HEK293 (cell line): Measurements from ENCODE around the gene TRDMT1.
A peak's percentile ranks its signal among the peaks of the same experiment; 100 is the strongest.

Experiments used
- KLF1 ChIP-seq: fragments of 450-650 bp; formaldehyde crosslinking; IDR thresholded peaks from 2 replicates; pipeline ENCODE4 v1.5.1; 2016; ENCODE audit warnings: missing biosample characterization, missing genetic modification characterization
- OVOL3 ChIP-seq: fragments of 450-650 bp; formaldehyde crosslinking; IDR thresholded peaks from 2 replicates; pipeline ENCODE4 v1.5.1; 2016; ENCODE audit warnings: missing biosample characterization, missing genetic modification characterization
- SCRT2 ChIP-seq: fragments of 450-650 bp; formaldehyde crosslinking; IDR thresholded peaks from 2 replicates; pipeline ENCODE4 v1.5.1; 2016; ENCODE audit warnings: missing biosample characterization, missing genetic modification characterization
- SETDB1 ChIP-seq: IDR thresholded peaks from one replicate; pipeline ENCODE4 v1.6.1; 2017; ENCODE audit warnings: mild to moderate bottlenecking, low read length, moderate library complexity, mixed read lengths; ENCODE audit not compliant: insufficient read length
- SP2 ChIP-seq: fragments of 450-650 bp; formaldehyde crosslinking; IDR thresholded peaks from 2 replicates; pipeline ENCODE4 v1.5.1; 2016; ENCODE audit warnings: missing biosample characterization, missing genetic modification characterization
- SP3 ChIP-seq: fragments of 450-650 bp; formaldehyde crosslinking; IDR thresholded peaks from 2 replicates; pipeline ENCODE4 v1.5.1; 2016; ENCODE audit warnings: missing biosample characterization, missing genetic modification characterization
- SP7 ChIP-seq: fragments of 450-650 bp; formaldehyde crosslinking; IDR thresholded peaks from 2 replicates; pipeline ENCODE4 v1.5.1; 2016; ENCODE audit warnings: missing biosample characterization, missing genetic modification characterization
- ZBTB17 ChIP-seq: fragments of 450-650 bp; formaldehyde crosslinking; IDR thresholded peaks from 2 replicates; pipeline ENCODE4 v1.5.1; 2016; ENCODE audit warnings: missing biosample characterization, missing genetic modification characterization
- ZBTB20 ChIP-seq: fragments of 450-650 bp; formaldehyde crosslinking; IDR thresholded peaks from 2 replicates; pipeline ENCODE4 v1.5.1; 2016; ENCODE audit warnings: missing biosample characterization, missing genetic modification characterization
- ZBTB21 ChIP-seq: fragments of 450-650 bp; formaldehyde crosslinking; IDR thresholded peaks from 2 replicates; pipeline ENCODE4 v1.5.1; 2017; ENCODE audit warnings: missing biosample characterization, missing genetic modification characterization
- ZEB2 ChIP-seq: fragments of 450-650 bp; formaldehyde crosslinking; IDR thresholded peaks from 2 replicates; pipeline ENCODE4 v1.5.1; 2016; ENCODE audit warnings: missing biosample characterization, missing genetic modification characterization
- ZNF132 ChIP-seq: fragments of 450-650 bp; formaldehyde crosslinking; IDR thresholded peaks from 2 replicates; pipeline ENCODE4 v1.5.1; 2017; ENCODE audit warnings: missing biosample characterization, missing genetic modification characterization, borderline replicate concordance
- ZNF155 ChIP-seq: fragments of 450-650 bp; formaldehyde crosslinking; IDR thresholded peaks from 2 replicates; pipeline ENCODE4 v1.5.1; 2016; ENCODE audit warnings: missing biosample characterization, missing genetic modification characterization
- ZNF157 ChIP-seq: fragments of 450-650 bp; formaldehyde crosslinking; IDR thresholded peaks from 2 replicates; pipeline ENCODE4 v1.5.1; 2016; ENCODE audit warnings: missing biosample characterization, missing genetic modification characterization
- ZNF16 ChIP-seq: fragments of 450-650 bp; formaldehyde crosslinking; IDR thresholded peaks from 2 replicates; pipeline ENCODE4 v1.5.1; 2016; ENCODE audit warnings: low read depth, missing biosample characterization, missing genetic modification characterization
- ZNF169 ChIP-seq: fragments of 450-650 bp; formaldehyde crosslinking; IDR thresholded peaks from 2 replicates; pipeline ENCODE4 v1.5.1; 2016; ENCODE audit warnings: missing biosample characterization, missing genetic modification characterization
- ZNF266 ChIP-seq: fragments of 450-650 bp; formaldehyde crosslinking; IDR thresholded peaks from 2 replicates; pipeline ENCODE4 v1.5.1; 2016; ENCODE audit warnings: missing biosample characterization, missing genetic modification characterization, low read depth
- ZNF354C ChIP-seq: fragments of 450-650 bp; formaldehyde crosslinking; IDR thresholded peaks from 2 replicates; pipeline ENCODE4 v1.5.1; 2016; ENCODE audit warnings: missing biosample characterization, missing genetic modification characterization, low read depth, borderline replicate concordance
- ZNF521 ChIP-seq: fragments of 450-650 bp; formaldehyde crosslinking; IDR thresholded peaks from 2 replicates; pipeline ENCODE4 v1.5.1; 2017; ENCODE audit warnings: missing biosample characterization, mild to moderate bottlenecking, missing genetic modification characterization
- ZNF544 ChIP-seq: fragments of 450-650 bp; formaldehyde crosslinking; IDR thresholded peaks from 2 replicates; pipeline ENCODE4 v1.5.0; 2017; ENCODE audit warnings: missing biosample characterization, missing genetic modification characterization
- ZNF621 ChIP-seq: fragments of 450-650 bp; formaldehyde crosslinking; IDR thresholded peaks from 2 replicates; pipeline ENCODE4 v1.5.1; 2017; ENCODE audit warnings: missing biosample characterization, missing genetic modification characterization
- ZNF626 ChIP-seq: fragments of 450-650 bp; sonication (Bioruptor Pico); formaldehyde crosslinking; IDR thresholded peaks from 2 replicates; pipeline ENCODE4 v1.5.1; 2018; ENCODE audit warnings: missing biosample characterization, missing genetic modification characterization, inconsistent platforms
- ZNF629 ChIP-seq: fragments of 450-650 bp; formaldehyde crosslinking; IDR thresholded peaks from 2 replicates; pipeline ENCODE4 v1.5.1; 2017; ENCODE audit warnings: missing biosample characterization, missing genetic modification characterization
- ZNF701 ChIP-seq: fragments of 450-650 bp; formaldehyde crosslinking; IDR thresholded peaks from 2 replicates; pipeline ENCODE4 v1.5.1; 2016; ENCODE audit warnings: missing biosample characterization, missing genetic modification characterization
- ZNF707 ChIP-seq: fragments of 450-650 bp; formaldehyde crosslinking; IDR thresholded peaks from 2 replicates; pipeline ENCODE4 v1.5.1; 2016; ENCODE audit warnings: missing biosample characterization, missing genetic modification characterization
- ZSCAN23 ChIP-seq: fragments of 450-650 bp; formaldehyde crosslinking; IDR thresholded peaks from 2 replicates; pipeline ENCODE4 v1.5.1; 2016; ENCODE audit warnings: missing biosample characterization, missing genetic modification characterization
- TF ChIP-seq, protein P1 (sequence below): IDR thresholded peaks from 2 replicates; pipeline ENCODE4 v1.6.1; 2011; ENCODE audit warnings: mild to moderate bottlenecking, low read depth, low read length, borderline replicate concordance
- TF ChIP-seq, protein P2 (sequence below): fragments of 450-650 bp; formaldehyde crosslinking; IDR thresholded peaks from 2 replicates; pipeline ENCODE4 v1.5.1; 2016; ENCODE audit warnings: missing biosample characterization, missing genetic modification characterization
- TF ChIP-seq, protein P3 (sequence below): fragments of 450-650 bp; formaldehyde crosslinking; IDR thresholded peaks from 2 replicates; pipeline ENCODE4 v1.5.1; 2016; ENCODE audit warnings: missing biosample characterization, missing genetic modification characterization
- TF ChIP-seq, protein P4 (sequence below): fragments of 450-650 bp; formaldehyde crosslinking; IDR thresholded peaks from 2 replicates; pipeline ENCODE4; 2016; ENCODE audit warnings: missing biosample characterization, missing genetic modification characterization
- TF ChIP-seq, protein P5 (sequence below): fragments of 450-650 bp; formaldehyde crosslinking; IDR thresholded peaks from 2 replicates; pipeline ENCODE4 v1.5.1; 2016; ENCODE audit warnings: missing biosample characterization, missing genetic modification characterization, borderline replicate concordance

Gene TRDMT1

DNA sequence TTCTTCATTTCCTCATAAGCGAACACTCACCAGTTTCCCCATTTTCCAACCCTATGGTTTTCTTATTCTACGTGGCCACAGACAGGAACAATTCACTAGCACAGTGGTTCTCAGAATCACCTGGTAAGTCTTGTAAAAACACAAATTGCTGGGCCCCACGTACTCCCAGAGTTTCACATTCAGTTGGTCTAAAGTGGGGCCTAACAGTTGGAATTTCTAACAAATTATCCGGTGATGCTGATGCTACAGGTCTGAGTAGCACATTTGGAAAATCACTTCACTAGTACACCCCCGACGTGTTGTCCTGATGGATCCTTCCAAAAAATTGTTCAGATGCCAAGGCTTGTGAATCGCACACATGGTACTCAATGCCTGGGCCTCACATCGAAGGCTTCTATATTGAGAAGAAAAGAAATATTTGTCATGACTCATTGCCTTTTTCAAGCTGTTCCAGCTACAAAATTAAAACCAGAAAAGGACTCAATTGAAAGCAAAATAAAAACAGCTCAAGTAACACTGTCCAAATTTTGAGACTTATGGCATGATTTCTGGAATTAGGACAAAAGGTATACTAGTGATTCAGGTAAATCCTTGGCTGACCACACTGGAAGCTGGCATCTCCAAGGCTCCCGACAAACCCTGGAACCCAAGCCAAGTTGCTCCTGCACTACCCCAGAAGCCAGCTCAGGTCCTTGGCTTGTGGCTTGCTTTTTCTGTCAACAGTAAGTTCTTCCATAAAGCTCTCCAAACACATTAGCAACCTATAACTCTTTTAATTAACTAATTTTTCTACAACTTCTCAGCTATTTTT is 13.7 kb upstream of the TRDMT1 start (continued):
- TF ChIP-seq, protein P1, sequence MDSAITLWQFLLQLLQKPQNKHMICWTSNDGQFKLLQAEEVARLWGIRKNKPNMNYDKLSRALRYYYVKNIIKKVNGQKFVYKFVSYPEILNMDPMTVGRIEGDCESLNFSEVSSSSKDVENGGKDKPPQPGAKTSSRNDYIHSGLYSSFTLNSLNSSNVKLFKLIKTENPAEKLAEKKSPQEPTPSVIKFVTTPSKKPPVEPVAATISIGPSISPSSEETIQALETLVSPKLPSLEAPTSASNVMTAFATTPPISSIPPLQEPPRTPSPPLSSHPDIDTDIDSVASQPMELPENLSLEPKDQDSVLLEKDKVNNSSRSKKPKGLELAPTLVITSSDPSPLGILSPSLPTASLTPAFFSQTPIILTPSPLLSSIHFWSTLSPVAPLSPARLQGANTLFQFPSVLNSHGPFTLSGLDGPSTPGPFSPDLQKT = no peak
- no peak for TF ChIP-seq OVOL3 (tag by site-specific recombination)
- TF ChIP-seq ZBTB20 (tag by site-specific recombination) = 0 out of 2 replicates have a peak, but pooled peaks have one; percentile 18
- peak; percentile 4 for TF ChIP-seq SETDB1
- 0 out of 2 replicates have a peak, but pooled peaks have one; percentile 17 for TF ChIP-seq SP7 (tag by site-specific recombination)
- no peak for TF ChIP-seq ZSCAN23 (tag by site-specific recombination)
- TF ChIP-seq SP2 (tag by site-specific recombination) = no peak
- TF ChIP-seq, protein P2, sequence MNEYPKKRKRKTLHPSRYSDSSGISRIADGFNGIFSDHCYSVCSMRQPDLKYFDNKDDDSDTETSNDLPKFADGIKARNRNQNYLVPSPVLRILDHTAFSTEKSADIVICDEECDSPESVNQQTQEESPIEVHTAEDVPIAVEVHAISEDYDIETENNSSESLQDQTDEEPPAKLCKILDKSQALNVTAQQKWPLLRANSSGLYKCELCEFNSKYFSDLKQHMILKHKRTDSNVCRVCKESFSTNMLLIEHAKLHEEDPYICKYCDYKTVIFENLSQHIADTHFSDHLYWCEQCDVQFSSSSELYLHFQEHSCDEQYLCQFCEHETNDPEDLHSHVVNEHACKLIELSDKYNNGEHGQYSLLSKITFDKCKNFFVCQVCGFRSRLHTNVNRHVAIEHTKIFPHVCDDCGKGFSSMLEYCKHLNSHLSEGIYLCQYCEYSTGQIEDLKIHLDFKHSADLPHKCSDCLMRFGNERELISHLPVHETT (tag by site-specific recombination) = 0 out of 2 replicates have a peak, but pooled peaks have one; percentile 16
- no peak for TF ChIP-seq ZNF707
- no peak for TF ChIP-seq ZNF157 (tag by site-specific recombination)
- no peak for TF ChIP-seq ZNF354C (tag by site-specific recombination)
- TF ChIP-seq ZNF169 (tag by site-specific recombination) = no peak
- no peak for TF ChIP-seq ZNF626
- TF ChIP-seq ZNF621 (tag by site-specific recombination) = no peak
- TF ChIP-seq ZNF701 (tag by site-specific recombination) = no peak
- no peak for TF ChIP-seq ZNF266 (tag by site-specific recombination)
- no peak for TF ChIP-seq ZBTB21 (tag by site-specific recombination)
- no peak for TF ChIP-seq ZNF544 (tag by site-specific recombination)
- TF ChIP-seq, protein P3, sequence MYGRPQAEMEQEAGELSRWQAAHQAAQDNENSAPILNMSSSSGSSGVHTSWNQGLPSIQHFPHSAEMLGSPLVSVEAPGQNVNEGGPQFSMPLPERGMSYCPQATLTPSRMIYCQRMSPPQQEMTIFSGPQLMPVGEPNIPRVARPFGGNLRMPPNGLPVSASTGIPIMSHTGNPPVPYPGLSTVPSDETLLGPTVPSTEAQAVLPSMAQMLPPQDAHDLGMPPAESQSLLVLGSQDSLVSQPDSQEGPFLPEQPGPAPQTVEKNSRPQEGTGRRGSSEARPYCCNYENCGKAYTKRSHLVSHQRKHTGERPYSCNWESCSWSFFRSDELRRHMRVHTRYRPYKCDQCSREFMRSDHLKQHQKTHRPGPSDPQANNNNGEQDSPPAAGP (tag by site-specific recombination) = no peak
- TF ChIP-seq ZBTB17 = 0 out of 2 replicates have a peak, but pooled peaks have one; percentile 37
- TF ChIP-seq SCRT2 = peak; percentile 65; the same call in 1 of the 2 replicates
- no peak for TF ChIP-seq ZNF132 (tag by site-specific recombination)
- TF ChIP-seq, protein P4, sequence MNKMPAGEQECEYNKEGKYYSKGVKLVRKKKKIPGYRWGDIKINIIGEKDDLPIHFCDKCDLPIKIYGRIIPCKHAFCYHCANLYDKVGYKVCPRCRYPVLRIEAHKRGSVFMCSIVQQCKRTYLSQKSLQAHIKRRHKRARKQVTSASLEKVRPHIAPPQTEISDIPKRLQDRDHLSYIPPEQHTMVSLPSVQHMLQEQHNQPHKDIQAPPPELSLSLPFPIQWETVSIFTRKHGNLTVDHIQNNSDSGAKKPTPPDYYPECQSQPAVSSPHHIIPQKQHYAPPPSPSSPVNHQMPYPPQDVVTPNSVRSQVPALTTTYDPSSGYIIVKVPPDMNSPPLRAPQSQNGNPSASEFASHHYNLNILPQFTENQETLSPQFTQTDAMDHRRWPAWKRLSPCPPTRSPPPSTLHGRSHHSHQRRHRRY = no peak
- 0 out of 2 replicates have a peak, but pooled peaks have one; percentile 12 for TF ChIP-seq ZNF629
- TF ChIP-seq ZNF155 (tag by site-specific recombination) = no peak
- TF ChIP-seq ZNF521 (tag by site-specific recombination) = no peak
- no peak for TF ChIP-seq ZNF16 (tag by site-specific recombination)
- TF ChIP-seq, protein P5, sequence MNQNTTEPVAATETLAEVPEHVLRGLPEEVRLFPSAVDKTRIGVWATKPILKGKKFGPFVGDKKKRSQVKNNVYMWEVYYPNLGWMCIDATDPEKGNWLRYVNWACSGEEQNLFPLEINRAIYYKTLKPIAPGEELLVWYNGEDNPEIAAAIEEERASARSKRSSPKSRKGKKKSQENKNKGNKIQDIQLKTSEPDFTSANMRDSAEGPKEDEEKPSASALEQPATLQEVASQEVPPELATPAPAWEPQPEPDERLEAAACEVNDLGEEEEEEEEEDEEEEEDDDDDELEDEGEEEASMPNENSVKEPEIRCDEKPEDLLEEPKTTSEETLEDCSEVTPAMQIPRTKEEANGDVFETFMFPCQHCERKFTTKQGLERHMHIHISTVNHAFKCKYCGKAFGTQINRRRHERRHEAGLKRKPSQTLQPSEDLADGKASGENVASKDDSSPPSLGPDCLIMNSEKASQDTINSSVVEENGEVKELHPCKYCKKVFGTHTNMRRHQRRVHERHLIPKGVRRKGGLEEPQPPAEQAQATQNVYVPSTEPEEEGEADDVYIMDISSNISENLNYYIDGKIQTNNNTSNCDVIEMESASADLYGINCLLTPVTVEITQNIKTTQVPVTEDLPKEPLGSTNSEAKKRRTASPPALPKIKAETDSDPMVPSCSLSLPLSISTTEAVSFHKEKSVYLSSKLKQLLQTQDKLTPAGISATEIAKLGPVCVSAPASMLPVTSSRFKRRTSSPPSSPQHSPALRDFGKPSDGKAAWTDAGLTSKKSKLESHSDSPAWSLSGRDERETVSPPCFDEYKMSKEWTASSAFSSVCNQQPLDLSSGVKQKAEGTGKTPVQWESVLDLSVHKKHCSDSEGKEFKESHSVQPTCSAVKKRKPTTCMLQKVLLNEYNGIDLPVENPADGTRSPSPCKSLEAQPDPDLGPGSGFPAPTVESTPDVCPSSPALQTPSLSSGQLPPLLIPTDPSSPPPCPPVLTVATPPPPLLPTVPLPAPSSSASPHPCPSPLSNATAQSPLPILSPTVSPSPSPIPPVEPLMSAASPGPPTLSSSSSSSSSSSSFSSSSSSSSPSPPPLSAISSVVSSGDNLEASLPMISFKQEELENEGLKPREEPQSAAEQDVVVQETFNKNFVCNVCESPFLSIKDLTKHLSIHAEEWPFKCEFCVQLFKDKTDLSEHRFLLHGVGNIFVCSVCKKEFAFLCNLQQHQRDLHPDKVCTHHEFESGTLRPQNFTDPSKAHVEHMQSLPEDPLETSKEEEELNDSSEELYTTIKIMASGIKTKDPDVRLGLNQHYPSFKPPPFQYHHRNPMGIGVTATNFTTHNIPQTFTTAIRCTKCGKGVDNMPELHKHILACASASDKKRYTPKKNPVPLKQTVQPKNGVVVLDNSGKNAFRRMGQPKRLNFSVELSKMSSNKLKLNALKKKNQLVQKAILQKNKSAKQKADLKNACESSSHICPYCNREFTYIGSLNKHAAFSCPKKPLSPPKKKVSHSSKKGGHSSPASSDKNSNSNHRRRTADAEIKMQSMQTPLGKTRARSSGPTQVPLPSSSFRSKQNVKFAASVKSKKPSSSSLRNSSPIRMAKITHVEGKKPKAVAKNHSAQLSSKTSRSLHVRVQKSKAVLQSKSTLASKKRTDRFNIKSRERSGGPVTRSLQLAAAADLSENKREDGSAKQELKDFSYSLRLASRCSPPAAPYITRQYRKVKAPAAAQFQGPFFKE (tag by site-specific recombination) = no peak
- TF ChIP-seq SP3 (tag by site-specific recombination) = no peak
- TF ChIP-seq KLF1 (tag by site-specific recombination) = no peak
- no peak for TF ChIP-seq ZEB2 (tag by site-specific recombination)
